NOMO-1 (cell line): ENCODE measurements around the gene RHO.
A peak's percentile ranks its signal among the peaks of the same experiment; 100 is the strongest.

Experiments
- DNase-seq, 2 experiments: peaks; one replicate each; lab custom pipeline; 2025; ENCODE audit not compliant: unreplicated experiment in 2 of 2; lab: John Stamatoyannopoulos, UW

Gene RHO

GRCh38 chr3:129575997-129576384 is 47.6 kb downstream of the RHO start:
- no peak for DNase-seq

GRCh38 chr3:129576514-129577352 is 48.3 kb downstream of the RHO start:
- DNase-seq, result peak in 1 of 2 experiments; percentile 41

GRCh38 chr3:129577366-129577765 is 48.9 kb downstream of the RHO start:
- DNase-seq, result no peak

GRCh38 chr3:129577925-129578786 is 49.7 kb downstream of the RHO start:
- DNase-seq, result peak; percentile 88

GRCh38 chr3:129579991-129580390 is 51.6 kb downstream of the RHO start:
- no peak for DNase-seq

- DNase-seq, result no peak
These were observed 53.2 kb downstream of the RHO start for GRCh38 chr3:129581623-129582022.

GRCh38 chr3:129582799-129583198 is 54.4 kb downstream of the RHO start:
- DNase-seq, result no peak

- no peak for DNase-seq
These were observed 54.9 kb downstream of the RHO start for GRCh38 chr3:129583289-129583688.

- DNase-seq, result no peak
These were observed 56.2 kb downstream of the RHO start for GRCh38 chr3:129584631-129585030.
